ENCODE measurements around the gene KRTAP5-2. TPM values are rescaled to one million over a fixed set of nuclear protein-coding genes. Genes with fewer than 3 reads are reported as not detected.
"Not testable (repeated sequence)": the region's sequence is repeated elsewhere in the genome, so short reads cannot be mapped to it uniquely, and the experiment has no call there.

Gene KRTAP5-2
- total RNA-seq, 1 donor from 2014 or later, result not detected

GRCh38 chr11:1604711-1605110, 6.6 kb upstream of the KRTAP5-2 start:
- H3K36me3 Mint-ChIP-seq (ENCODE audit: low read depth, unreplicated experiment), result no peaks in the 10 kb centered on the region
- H3K9me3 Mint-ChIP-seq (ENCODE audit: unreplicated experiment), result peaks cover 2% of the 10 kb centered on the region
- DNase-seq (ENCODE audit: low read depth) (no peak), FAIRE-seq (no peak)
- no peak overlapping the region for H3K27ac ChIP-seq (ENCODE audit: low read depth, low read length)
- H3K9ac ChIP-seq (ENCODE audit: low read length), result no peak overlapping the region
- H3K4me3 Mint-ChIP-seq (ENCODE audit: unreplicated experiment), result no peak overlapping the region
- no peak overlapping the region for H3K4me3 ChIP-seq (ENCODE audit: insufficient read depth, low read depth, low read length)
- H4K20me1 ChIP-seq (ENCODE audit: insufficient read depth, low read length), result no peaks in the 10 kb centered on the region
- no peaks in the 10 kb centered on the region for H3K79me2 ChIP-seq (ENCODE audit: insufficient read depth, low read length)
- H3K9me3 ChIP-seq (ENCODE audit: insufficient read depth, low read depth, low read length), result no peaks in the 10 kb centered on the region
- H3K4me1 ChIP-seq (ENCODE audit: insufficient read depth, low read length), result no peaks in the 10 kb centered on the region
- H3K36me3 ChIP-seq (ENCODE audit: insufficient read depth, low read length), result no peaks in the 10 kb centered on the region
- no peak overlapping the region for H3K27ac Mint-ChIP-seq (ENCODE audit: unreplicated experiment)
- peaks cover 32% of the 10 kb centered on the region for H3K27me3 ChIP-seq (ENCODE audit: insufficient read depth, low read length)
- H3K27me3 Mint-ChIP-seq (ENCODE audit: low read depth, unreplicated experiment), result peaks cover 42% of the 10 kb centered on the region
- H3K4me2 ChIP-seq (ENCODE audit: low read length), result no peak overlapping the region
- H3K4me1 Mint-ChIP-seq (ENCODE audit: low read depth, unreplicated experiment), result peaks cover 7% of the 10 kb centered on the region
- TF ChIP-seq EZH2 (IDR thresholded peaks at IDR 0.05; ENCODE audit: insufficient read depth, low read length), result no peak
- TF ChIP-seq CTCF (IDR thresholded peaks at IDR 0.05; ENCODE audit: insufficient read depth, low read depth, low read length), result no peak
- H2AFZ ChIP-seq (ENCODE audit: low read depth, low read length), result no peak overlapping the region

DNA sequence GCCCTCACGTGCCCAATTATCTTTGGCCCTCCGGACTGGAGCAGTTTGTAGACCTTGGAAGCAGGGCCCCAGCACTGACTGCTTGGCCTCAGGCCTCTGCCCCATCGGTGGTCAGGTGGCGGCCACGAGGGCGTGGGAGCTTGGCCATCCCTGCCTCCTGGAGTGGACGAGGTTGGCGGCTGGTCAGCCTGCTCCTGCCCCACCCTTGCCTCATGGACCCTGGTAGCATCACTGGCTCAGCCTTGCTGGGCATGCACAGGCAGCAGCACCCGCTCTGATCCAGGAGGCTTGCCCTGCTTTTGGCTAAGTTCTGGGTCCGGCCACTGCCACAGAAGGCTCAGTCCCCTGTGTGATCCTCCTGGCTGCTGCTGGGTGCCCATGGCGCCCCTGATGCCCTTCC, 6.1 kb upstream of the KRTAP5-2 start:
- H3K36me3 Mint-ChIP-seq (ENCODE audit: low read depth, unreplicated experiment), result no peaks in the 10 kb centered on the region
- no peaks in the 10 kb centered on the region for H4K20me1 ChIP-seq (ENCODE audit: insufficient read depth, low read length)
- FAIRE-seq (no peak), DNase-seq (ENCODE audit: low read depth) (no peak)
- H3K9me3 Mint-ChIP-seq (ENCODE audit: unreplicated experiment), result peaks cover 2% of the 10 kb centered on the region
- no peaks in the 10 kb centered on the region for H3K4me1 ChIP-seq (ENCODE audit: insufficient read depth, low read length)
- no peaks in the 10 kb centered on the region for H3K79me2 ChIP-seq (ENCODE audit: insufficient read depth, low read length)
- H2AFZ ChIP-seq (ENCODE audit: low read depth, low read length), result no peak overlapping the region
- no peak overlapping the region for H3K27ac ChIP-seq (ENCODE audit: low read depth, low read length)
- H3K27ac Mint-ChIP-seq (ENCODE audit: unreplicated experiment), result no peak overlapping the region
- peaks cover 47% of the 10 kb centered on the region for H3K27me3 Mint-ChIP-seq (ENCODE audit: low read depth, unreplicated experiment)
- no peak overlapping the region for H3K9ac ChIP-seq (ENCODE audit: low read length)
- H3K4me2 ChIP-seq (ENCODE audit: low read length), result no peak overlapping the region
- no peak overlapping the region for H3K4me3 ChIP-seq (ENCODE audit: insufficient read depth, low read depth, low read length)
- H3K27me3 ChIP-seq (ENCODE audit: insufficient read depth, low read length), result peaks cover 35% of the 10 kb centered on the region
- H3K4me1 Mint-ChIP-seq (ENCODE audit: low read depth, unreplicated experiment), result peaks cover 7% of the 10 kb centered on the region
- no peaks in the 10 kb centered on the region for H3K9me3 ChIP-seq (ENCODE audit: insufficient read depth, low read depth, low read length)
- no peak for TF ChIP-seq CTCF (IDR thresholded peaks at IDR 0.05; ENCODE audit: insufficient read depth, low read depth, low read length)
- no peak for TF ChIP-seq EZH2 (IDR thresholded peaks at IDR 0.05; ENCODE audit: insufficient read depth, low read length)
- no peak overlapping the region for H3K4me3 Mint-ChIP-seq (ENCODE audit: unreplicated experiment)
- no peaks in the 10 kb centered on the region for H3K36me3 ChIP-seq (ENCODE audit: insufficient read depth, low read length)

DNA sequence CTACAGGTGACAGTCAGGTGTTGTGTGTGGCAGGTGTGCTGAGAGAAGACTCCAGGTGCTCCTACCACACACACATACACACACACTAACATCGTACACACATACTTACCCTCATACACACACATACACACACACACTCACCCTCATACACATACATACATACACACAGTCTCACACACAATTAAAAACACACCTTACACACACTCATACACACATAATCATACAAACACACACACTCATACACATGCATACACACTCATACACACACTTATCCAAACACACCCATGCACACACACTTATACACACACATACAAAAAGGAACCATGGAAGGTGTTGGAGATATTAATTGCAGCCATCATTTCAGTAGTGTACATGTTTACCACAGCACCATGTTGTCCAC, 5.5 kb upstream of the KRTAP5-2 start:
- H3K36me3 Mint-ChIP-seq (ENCODE audit: low read depth, unreplicated experiment), result no peaks in the 10 kb centered on the region
- H3K4me1 ChIP-seq (ENCODE audit: insufficient read depth, low read length), result no peaks in the 10 kb centered on the region
- peaks cover 51% of the 10 kb centered on the region for H3K27me3 Mint-ChIP-seq (ENCODE audit: low read depth, unreplicated experiment)
- no peak for TF ChIP-seq EZH2 (IDR thresholded peaks at IDR 0.05; ENCODE audit: insufficient read depth, low read length)
- TF ChIP-seq CTCF (IDR thresholded peaks at IDR 0.05; ENCODE audit: insufficient read depth, low read depth, low read length), result no peak
- H3K4me2 ChIP-seq (ENCODE audit: low read length), result no peak overlapping the region
- no peak overlapping the region for H3K27ac ChIP-seq (ENCODE audit: low read depth, low read length)
- peaks cover 2% of the 10 kb centered on the region for H3K9me3 Mint-ChIP-seq (ENCODE audit: unreplicated experiment)
- H3K79me2 ChIP-seq (ENCODE audit: insufficient read depth, low read length), result no peaks in the 10 kb centered on the region
- DNase-seq (ENCODE audit: low read depth) (no peak), FAIRE-seq (peak; percentile 23)
- no peak overlapping the region for H2AFZ ChIP-seq (ENCODE audit: low read depth, low read length)
- H3K4me3 Mint-ChIP-seq (ENCODE audit: unreplicated experiment), result no peak overlapping the region
- no peaks in the 10 kb centered on the region for H3K9me3 ChIP-seq (ENCODE audit: insufficient read depth, low read depth, low read length)
- no peak overlapping the region for H3K9ac ChIP-seq (ENCODE audit: low read length)
- no peaks in the 10 kb centered on the region for H3K36me3 ChIP-seq (ENCODE audit: insufficient read depth, low read length)
- no peaks in the 10 kb centered on the region for H4K20me1 ChIP-seq (ENCODE audit: insufficient read depth, low read length)
- H3K27me3 ChIP-seq (ENCODE audit: insufficient read depth, low read length), result peaks cover 37% of the 10 kb centered on the region
- peaks cover 7% of the 10 kb centered on the region for H3K4me1 Mint-ChIP-seq (ENCODE audit: low read depth, unreplicated experiment)
- H3K4me3 ChIP-seq (ENCODE audit: insufficient read depth, low read depth, low read length), result no peak overlapping the region
- H3K27ac Mint-ChIP-seq (ENCODE audit: unreplicated experiment), result no peak overlapping the region

- H3K36me3 ChIP-seq (ENCODE audit: insufficient read depth, low read length); H3K9ac ChIP-seq (ENCODE audit: low read length); H3K27ac ChIP-seq (ENCODE audit: low read depth, low read length); H3K9me3 Mint-ChIP-seq (ENCODE audit: unreplicated experiment); H3K4me3 Mint-ChIP-seq (ENCODE audit: unreplicated experiment); H2AFZ ChIP-seq (ENCODE audit: low read depth, low read length); H3K4me1 Mint-ChIP-seq (ENCODE audit: low read depth, unreplicated experiment); H3K4me2 ChIP-seq (ENCODE audit: low read length); H4K20me1 ChIP-seq (ENCODE audit: insufficient read depth, low read length); H3K79me2 ChIP-seq (ENCODE audit: insufficient read depth, low read length); FAIRE-seq; H3K4me1 ChIP-seq (ENCODE audit: insufficient read depth, low read length); DNase-seq (ENCODE audit: low read depth); H3K27ac Mint-ChIP-seq (ENCODE audit: unreplicated experiment); H3K9me3 ChIP-seq (ENCODE audit: insufficient read depth, low read depth, low read length); H3K4me3 ChIP-seq (ENCODE audit: insufficient read depth, low read depth, low read length); H3K36me3 Mint-ChIP-seq (ENCODE audit: low read depth, unreplicated experiment): not testable (repeated sequence)
- peaks cover 56% of the 10 kb centered on the region for H3K27me3 Mint-ChIP-seq (ENCODE audit: low read depth, unreplicated experiment)
- peaks cover 28% of the 10 kb centered on the region for H3K27me3 ChIP-seq (ENCODE audit: insufficient read depth, low read length)
Measured at GRCh38 chr11:1601663-1602062, 3.6 kb upstream of the KRTAP5-2 start.

Measured in astrocyte (in vitro differentiated cells and primary cell).